HG03175 (cell line): ENCODE results near the gene PRTFDC1.

Experiments used
- ATAC-seq: cut with Tn5 transposase; IDR thresholded peaks from one replicate; pipeline ENCODE4 v1.9.1; 2021; ENCODE audit warnings: mild to moderate bottlenecking, moderate library complexity; ENCODE audit not compliant: unreplicated experiment

The PRTFDC1 gene

DNA sequence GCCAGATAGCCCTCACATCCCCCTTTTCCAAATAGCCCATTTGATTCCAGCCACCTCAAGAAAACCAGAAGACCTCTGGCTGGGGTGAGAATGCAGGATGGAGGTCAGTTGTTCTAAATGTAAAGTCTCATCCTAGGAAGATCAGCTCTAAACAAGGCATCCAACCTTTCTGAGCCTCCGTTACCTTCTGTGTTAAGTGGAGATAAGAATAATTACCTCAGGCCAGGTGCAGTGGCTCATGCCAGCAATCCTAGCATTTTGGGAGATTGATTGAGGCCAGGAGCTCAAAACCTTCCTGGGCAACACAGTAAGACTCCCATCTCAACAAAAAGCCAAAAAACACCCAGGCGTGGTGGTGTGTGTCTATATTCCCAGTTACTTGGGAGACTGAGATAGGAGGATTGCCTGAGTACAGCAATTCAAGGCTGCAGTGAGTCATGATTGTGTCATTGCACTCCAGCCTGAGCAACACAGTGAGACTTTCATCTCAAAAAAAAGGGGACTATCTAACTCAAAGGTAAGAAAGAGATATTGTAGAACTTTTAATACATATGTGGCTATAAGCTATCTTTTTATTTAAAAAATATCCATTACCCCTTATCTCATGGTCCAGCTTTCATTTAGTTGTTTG is 43.5 kb downstream of the PRTFDC1 start:
- no peak for ATAC-seq

- no peak for ATAC-seq
These were observed 44.5 kb downstream of the PRTFDC1 start for GRCh38 chr10:24907956-24908355.

GRCh38 chr10:24906372-24906771 is 46.0 kb downstream of the PRTFDC1 start:
- no peak for ATAC-seq

- no peak for ATAC-seq
These were observed 47.6 kb downstream of the PRTFDC1 start for GRCh38 chr10:24904824-24905223.

GRCh38 chr10:24902400-24902728 is 50.0 kb downstream of the PRTFDC1 start:
- ATAC-seq = no peak

- peak; percentile 55 for ATAC-seq
These were observed 50.6 kb downstream of the PRTFDC1 start for GRCh38 chr10:24901686-24902399.

DNA sequence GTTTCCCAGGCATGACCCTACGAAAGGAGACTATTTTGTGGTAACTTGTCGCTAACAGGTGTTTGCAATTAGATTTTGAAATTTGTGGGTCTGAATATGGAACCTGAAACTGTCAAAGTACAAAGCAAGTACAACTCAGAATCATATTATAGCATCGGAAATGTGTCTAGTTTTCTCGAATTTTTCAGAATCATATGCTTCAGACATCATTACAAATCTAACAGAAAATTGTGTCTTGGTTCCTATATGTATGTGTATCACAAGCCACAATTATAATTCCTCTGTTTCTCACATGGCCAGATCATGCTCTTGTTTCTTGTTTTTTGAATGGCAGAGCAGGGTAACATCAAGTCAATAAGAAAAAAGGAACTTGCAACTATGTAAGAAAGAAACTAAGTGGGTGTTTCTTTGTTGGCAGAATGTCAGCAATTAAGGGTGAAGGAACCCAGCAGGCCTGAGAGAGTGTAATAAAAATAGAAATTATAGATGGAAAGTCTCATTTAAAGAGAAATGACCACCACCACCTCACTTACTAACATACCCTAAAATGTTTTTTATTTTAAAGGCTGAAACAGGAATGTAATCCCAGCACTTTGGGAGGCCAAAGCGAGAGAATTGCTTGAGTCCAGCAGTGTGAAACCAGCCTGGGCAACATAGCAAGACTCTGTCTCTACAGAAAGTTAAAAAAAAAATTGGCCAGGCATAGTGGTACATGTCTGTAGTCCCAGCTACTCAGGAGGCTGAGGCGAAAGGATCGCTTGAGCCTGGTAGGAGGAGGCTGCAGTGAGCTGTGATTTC is 51.3 kb downstream of the PRTFDC1 start:
- ATAC-seq = peak; percentile 74

- no peak for ATAC-seq
These were observed 52.8 kb downstream of the PRTFDC1 start for GRCh38 chr10:24899571-24899970.

GRCh38 chr10:24898501-24898900 is 53.9 kb downstream of the PRTFDC1 start:
- ATAC-seq = no peak

DNA sequence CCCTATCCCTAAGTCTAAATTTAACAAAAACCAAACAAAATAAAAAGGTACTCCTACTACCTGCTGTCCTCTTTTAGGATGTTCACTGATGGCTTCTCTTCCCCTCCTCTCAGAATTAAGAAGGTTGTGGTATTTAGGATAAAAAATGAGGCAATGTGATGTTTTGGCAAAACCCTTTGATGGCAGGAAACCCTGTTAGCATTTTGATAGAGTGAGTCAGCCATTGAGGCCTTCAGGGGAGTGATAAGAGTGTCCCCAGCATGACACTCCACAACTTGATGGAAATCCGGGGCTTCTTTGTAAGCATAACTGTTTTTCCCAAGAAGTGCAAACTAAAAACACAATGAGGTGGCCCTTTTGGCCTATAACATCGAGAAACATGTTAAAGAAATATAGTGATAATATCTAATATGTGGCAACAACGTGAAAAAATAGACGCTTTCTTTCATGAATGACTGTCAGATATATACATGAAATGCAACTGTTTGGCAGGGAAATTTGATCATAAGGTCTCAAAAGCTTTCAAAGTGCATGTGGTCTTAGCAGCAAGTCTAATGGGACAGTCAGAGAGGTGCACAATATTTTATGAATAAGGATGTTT is 55.0 kb downstream of the PRTFDC1 start:
- no peak for ATAC-seq

GRCh38 chr10:24894728-24895127 is 57.7 kb downstream of the PRTFDC1 start:
- no peak for ATAC-seq

GRCh38 chr10:24894309-24894708 is 58.1 kb downstream of the PRTFDC1 start:
- no peak for ATAC-seq

DNA sequence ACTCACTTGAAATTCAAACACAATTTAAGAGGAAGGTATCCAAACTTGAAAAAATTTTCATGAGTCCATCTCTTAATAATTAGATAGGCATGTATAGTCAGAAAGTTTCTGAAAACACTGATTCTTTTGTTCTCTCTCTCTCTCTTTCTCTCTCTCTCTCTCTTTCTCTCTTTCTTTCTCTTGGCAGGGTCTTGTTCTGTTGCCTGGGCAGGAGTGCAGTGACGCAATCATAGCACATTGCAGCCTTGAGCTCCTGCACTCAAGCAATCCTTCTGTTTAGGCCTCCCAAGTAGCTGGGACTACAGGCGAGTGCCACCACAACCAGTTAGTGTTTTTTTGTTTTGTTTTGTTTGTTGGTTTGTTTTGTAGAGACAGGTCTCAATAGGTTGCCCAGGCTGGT is 59.3 kb downstream of the PRTFDC1 start:
- no peak for ATAC-seq

- ATAC-seq = no peak
These were observed 60.6 kb downstream of the PRTFDC1 start for GRCh38 chr10:24891823-24892222.

- no peak for ATAC-seq
These were observed 62.8 kb downstream of the PRTFDC1 start for GRCh38 chr10:24889639-24890038.

- ATAC-seq = peak; percentile 23
These were observed 64.6 kb downstream of the PRTFDC1 start for GRCh38 chr10:24887855-24888231.

- ATAC-seq = no peak
These were observed 66.1 kb downstream of the PRTFDC1 start for GRCh38 chr10:24886290-24886680.

- ATAC-seq = no peak
These were observed 66.7 kb downstream of the PRTFDC1 start for GRCh38 chr10:24885551-24886289.

- no peak for ATAC-seq
These were observed 67.6 kb downstream of the PRTFDC1 start for GRCh38 chr10:24884793-24885192.

DNA sequence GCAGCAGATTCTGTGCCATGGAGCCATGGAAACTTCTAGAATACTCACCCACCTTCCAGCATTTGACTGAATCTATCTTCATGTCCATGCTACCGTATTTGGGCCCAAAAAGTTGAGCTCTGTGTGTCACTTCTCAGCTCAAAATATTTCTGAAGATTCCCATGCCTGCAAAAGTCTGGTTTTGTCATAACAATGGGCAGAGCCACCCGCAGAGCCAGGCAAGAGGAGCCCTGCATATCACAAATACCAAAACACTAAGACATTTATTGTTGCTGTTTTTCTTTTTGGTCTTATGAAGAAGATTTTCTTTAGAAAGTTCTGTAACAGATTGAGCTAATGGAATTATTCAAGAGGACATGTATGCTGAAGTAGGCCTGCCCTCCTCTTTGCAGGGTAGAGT is 68.1 kb downstream of the PRTFDC1 start:
- ATAC-seq = no peak

GRCh38 chr10:24883176-24883575 is 69.2 kb downstream of the PRTFDC1 start:
- ATAC-seq = no peak
